Tibial artery (tissue), 4 donors: ENCODE results near the gene NRF1.

Source experiments
- DNase-seq, 2 donors: peaks; one replicate each; pipeline ENCODE4 v3.0.0-alpha.2; 2019
- H3K27ac ChIP-seq, 2 donors: fragments of 200-600 bp; sonication (generic) in 1 of 2; 1 replicate in 1 of 2; 2 replicates in 1 of 2; pipeline ENCODE4 v1.5.1; 2018 to 2019; ENCODE audit warnings: mild to moderate bottlenecking in 1 of 2
- H3K27me3 ChIP-seq, 2 donors: fragments of 200-600 bp; sonication (generic) in 1 of 2; one replicate each; pipeline versions ENCODE4 v1.5.1 to v1.6.0; 2016 to 2019
- H3K36me3 ChIP-seq, 3 donors: fragments of 200-600 bp; sonication (generic) in 2 of 3; one replicate each; pipeline ENCODE4 v1.5.1; 2016 to 2019; ENCODE audit warnings: mild to moderate bottlenecking in 2 of 3
- H3K4me1 ChIP-seq, 4 donors: fragments of 200-600 bp; sonication (generic) in 2 of 4; 1 replicate in 3 of 4; 2 replicates in 1 of 4; pipeline ENCODE4 v1.5.1; 2016 to 2019
- H3K4me3 ChIP-seq, 2 donors: fragments of 200-600 bp; sonication (generic) in 1 of 2; 1 replicate in 1 of 2; 2 replicates in 1 of 2; pipeline ENCODE4 v1.5.1; 2018 to 2019; ENCODE audit warnings: mild to moderate bottlenecking in 2 of 2
- H3K9me3 ChIP-seq, 3 donors: fragments of 200-600 bp; sonication (generic) in 1 of 3; one replicate each; pipeline ENCODE4 v1.5.1; 2016 to 2019
- CTCF ChIP-seq, 2 experiments: fragments of 200-600 bp in 1 of 2; fragments of 450-650 bp in 1 of 2; IDR thresholded peaks; one replicate each; pipeline ENCODE4 v1.5.1; 2017 to 2019; ENCODE audit warnings: antibody characterized with exemption in 2 of 2, mild to moderate bottlenecking in 1 of 2, moderate library complexity in 1 of 2
- intact Hi-C: fragments of 100-400 bp; cut with DNase I; formaldehyde crosslinking; loops from one replicate; pipeline ENCODE4 v1.15.0; 2023; ENCODE audit warnings: low total_unique reads

The NRF1 gene

GRCh38 chr7:129764247-129765084 lies 152.9 kb downstream of the NRF1 start:
- Histone ChIP-seq H3K36me3 (no peaks in the 10 kb centered on the region), H3K4me3 (no peak overlapping the region), H3K27me3 (no peaks in the 10 kb centered on the region), H3K9me3 (no peaks in the 10 kb centered on the region), H3K4me1 (no peaks in the 10 kb centered on the region), H3K27ac (no peak overlapping the region)
- no peak for TF ChIP-seq CTCF (IDR thresholded peaks at IDR 0.05)
- DNase-seq = no peak
- intact Hi-C loops = no loop called here

GRCh38 chr7:129765352-129765751 lies 153.8 kb downstream of the NRF1 start:
- TF ChIP-seq CTCF (IDR thresholded peaks at IDR 0.05) = no peak
- Histone ChIP-seq H3K4me3 (no peak overlapping the region), H3K9me3 (no peaks in the 10 kb centered on the region), H3K27ac (no peak overlapping the region), H3K36me3 (no peaks in the 10 kb centered on the region), H3K4me1 (no peaks in the 10 kb centered on the region), H3K27me3 (no peaks in the 10 kb centered on the region)
- DNase-seq = no peak
- intact Hi-C loops = no loop called here

- DNase-seq = no peak
- no peak for TF ChIP-seq CTCF (IDR thresholded peaks at IDR 0.05)
- H3K4me3 ChIP-seq = no peak overlapping the region
- H3K27ac ChIP-seq = no peak overlapping the region
- intact Hi-C loops = no loop called here
- H3K27me3 ChIP-seq = no peaks in the 10 kb centered on the region
- H3K4me1 ChIP-seq = no peaks in the 10 kb centered on the region
- no peaks in the 10 kb centered on the region for H3K36me3 ChIP-seq
- no peaks in the 10 kb centered on the region for H3K9me3 ChIP-seq
Measured at GRCh38 chr7:129767120-129768015, 155.8 kb downstream of the NRF1 start.

GRCh38 chr7:129768614-129769399 lies 157.3 kb downstream of the NRF1 start:
- H3K4me3 ChIP-seq = no peak overlapping the region
- no peak for DNase-seq

More at GRCh38 chr7:129768614-129769399, 157.3 kb downstream of the NRF1 start:
- peaks cover 0 to 6% of the 10 kb centered on the region in 2 donors for H3K27me3 ChIP-seq
- no peaks in the 10 kb centered on the region for H3K9me3 ChIP-seq
- no peaks in the 10 kb centered on the region for H3K4me1 ChIP-seq
- TF ChIP-seq CTCF (IDR thresholded peaks at IDR 0.05) = no peak
- no peaks in the 10 kb centered on the region for H3K36me3 ChIP-seq
- H3K27ac ChIP-seq = no peak overlapping the region
- intact Hi-C loops = no loop called here
